ENCODE measurements around the gene DPPA2. TPM values are rescaled to one million over a fixed set of nuclear protein-coding genes. Genes with fewer than 3 reads are reported as not detected.

Gene DPPA2
- total RNA-seq, 4 donors from 2014 or later = not detected

DNA sequence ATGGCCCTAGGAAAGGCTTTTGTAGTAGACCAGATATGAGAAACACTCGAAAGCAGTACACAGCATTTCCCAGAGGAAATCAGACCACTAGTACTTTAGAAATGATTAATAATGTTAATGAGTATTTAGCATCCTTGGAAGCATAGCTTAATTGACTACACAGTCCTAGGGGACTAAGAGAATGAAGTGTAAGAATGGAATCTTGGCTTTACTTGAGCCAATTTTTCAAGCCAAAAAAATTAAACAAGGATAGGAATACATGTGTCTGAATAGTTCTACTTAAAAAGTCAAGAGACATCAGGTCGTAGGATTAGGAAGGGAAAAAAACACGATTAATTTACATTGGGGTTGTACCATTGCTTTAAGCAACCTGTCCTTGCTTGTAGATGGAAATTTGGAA lies 38.2 kb downstream of the DPPA2 start:
- no peak overlapping the region for H3K27ac ChIP-seq
- H3K9me3 ChIP-seq = no peaks in the 10 kb centered on the region
- intact Hi-C loops (cut with DNase I) = no loop called here
- WGBS, 2 donors = 58 to 64% methylated on average over 3 of the region's 3 CpGs
- DNase-seq = no peak
- no peaks in the 10 kb centered on the region for H3K4me1 ChIP-seq
- H3K27me3 ChIP-seq = no peaks in the 10 kb centered on the region
- H3K36me3 ChIP-seq = no peaks in the 10 kb centered on the region
- TF ChIP-seq, protein P1, sequence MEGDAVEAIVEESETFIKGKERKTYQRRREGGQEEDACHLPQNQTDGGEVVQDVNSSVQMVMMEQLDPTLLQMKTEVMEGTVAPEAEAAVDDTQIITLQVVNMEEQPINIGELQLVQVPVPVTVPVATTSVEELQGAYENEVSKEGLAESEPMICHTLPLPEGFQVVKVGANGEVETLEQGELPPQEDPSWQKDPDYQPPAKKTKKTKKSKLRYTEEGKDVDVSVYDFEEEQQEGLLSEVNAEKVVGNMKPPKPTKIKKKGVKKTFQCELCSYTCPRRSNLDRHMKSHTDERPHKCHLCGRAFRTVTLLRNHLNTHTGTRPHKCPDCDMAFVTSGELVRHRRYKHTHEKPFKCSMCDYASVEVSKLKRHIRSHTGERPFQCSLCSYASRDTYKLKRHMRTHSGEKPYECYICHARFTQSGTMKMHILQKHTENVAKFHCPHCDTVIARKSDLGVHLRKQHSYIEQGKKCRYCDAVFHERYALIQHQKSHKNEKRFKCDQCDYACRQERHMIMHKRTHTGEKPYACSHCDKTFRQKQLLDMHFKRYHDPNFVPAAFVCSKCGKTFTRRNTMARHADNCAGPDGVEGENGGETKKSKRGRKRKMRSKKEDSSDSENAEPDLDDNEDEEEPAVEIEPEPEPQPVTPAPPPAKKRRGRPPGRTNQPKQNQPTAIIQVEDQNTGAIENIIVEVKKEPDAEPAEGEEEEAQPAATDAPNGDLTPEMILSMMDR (IDR thresholded peaks at IDR 0.05) = no peak
- H3K4me3 ChIP-seq (replicated peaks in 1 of 3) = no peak overlapping the region

DNA sequence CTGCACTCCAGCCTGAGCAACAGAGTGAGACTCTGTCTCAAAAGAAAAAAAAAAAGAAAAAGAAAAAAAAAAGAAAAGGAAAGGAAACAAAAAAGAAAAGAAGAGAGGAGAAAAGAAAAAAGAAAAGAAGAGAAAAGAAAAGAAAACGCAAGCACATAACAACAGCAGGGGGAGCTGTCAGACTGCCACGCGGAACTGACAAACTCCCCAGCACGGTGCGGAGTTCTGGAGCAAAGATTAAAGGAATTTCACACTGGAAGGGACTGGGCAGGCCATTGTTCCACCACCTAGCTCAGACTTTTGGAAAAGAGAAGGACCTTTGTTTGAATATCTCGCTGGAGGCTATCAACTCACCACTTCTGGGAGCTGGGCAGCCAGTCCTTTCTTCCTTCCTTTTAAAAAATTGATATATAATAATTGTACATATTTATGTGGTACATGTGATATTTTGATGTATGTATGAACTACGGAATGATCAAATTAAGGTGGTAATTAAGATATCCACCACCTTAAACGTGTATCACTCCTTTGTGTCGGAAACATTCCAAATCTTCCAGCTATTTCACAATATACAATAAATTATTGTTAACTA lies 40.5 kb downstream of the DPPA2 start:
- DNase-seq = peak; percentile 21 to 48
- no peaks in the 10 kb centered on the region for H3K9me3 ChIP-seq
- no peaks in the 10 kb centered on the region for H3K4me1 ChIP-seq
- TF ChIP-seq, protein P1 (IDR thresholded peaks at IDR 0.05) = peak in 4 of 6 experiments; percentile 9 to 65 (median 58)
- TF ChIP-seq POLR2A (IDR thresholded peaks at IDR 0.05) = no peak
- no peak overlapping the region for H3K4me3 ChIP-seq (replicated peaks in 1 of 3)
- no peaks in the 10 kb centered on the region for H3K27me3 ChIP-seq
- intact Hi-C loops (cut with DNase I) = no loop called here
- H3K36me3 ChIP-seq = no peaks in the 10 kb centered on the region
- no peak overlapping the region for H3K27ac ChIP-seq
- 34% methylated on average over 9 of the region's 9 CpGs for WGBS, 2 donors

DNA sequence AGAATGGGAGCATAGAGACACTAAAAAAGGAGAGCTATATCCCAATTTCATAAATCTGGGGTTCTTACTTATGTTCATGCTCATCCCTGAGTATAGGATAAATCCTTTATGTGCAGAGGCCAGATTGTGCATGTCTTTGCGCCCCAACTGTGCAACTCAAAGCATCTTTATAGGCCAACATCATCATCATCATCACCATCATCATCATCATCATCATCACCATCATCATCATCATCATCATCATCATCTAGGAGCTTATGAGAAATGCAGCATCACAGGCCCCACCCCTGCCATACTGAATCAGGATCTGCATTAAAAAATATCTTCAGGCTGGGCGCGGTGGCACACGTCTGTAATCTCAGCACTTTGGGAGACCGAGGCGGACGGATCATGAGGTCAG lies 45.5 kb downstream of the DPPA2 start:
- WGBS, 2 donors = 92% methylated on average over 7 of the region's 7 CpGs
- Histone ChIP-seq H3K27ac (no peak overlapping the region), H3K4me1 (no peaks in the 10 kb centered on the region), H3K36me3 (no peaks in the 10 kb centered on the region), H3K27me3 (no peaks in the 10 kb centered on the region), H3K4me3 (replicated peaks in 1 of 3) (no peak overlapping the region), H3K9me3 (no peaks in the 10 kb centered on the region)
- TF ChIP-seq, protein P1 (IDR thresholded peaks at IDR 0.05) = no peak
- TF ChIP-seq POLR2A (IDR thresholded peaks at IDR 0.05) = no peak
- no peak for DNase-seq
- intact Hi-C loops (cut with DNase I) = no loop called here

DNA sequence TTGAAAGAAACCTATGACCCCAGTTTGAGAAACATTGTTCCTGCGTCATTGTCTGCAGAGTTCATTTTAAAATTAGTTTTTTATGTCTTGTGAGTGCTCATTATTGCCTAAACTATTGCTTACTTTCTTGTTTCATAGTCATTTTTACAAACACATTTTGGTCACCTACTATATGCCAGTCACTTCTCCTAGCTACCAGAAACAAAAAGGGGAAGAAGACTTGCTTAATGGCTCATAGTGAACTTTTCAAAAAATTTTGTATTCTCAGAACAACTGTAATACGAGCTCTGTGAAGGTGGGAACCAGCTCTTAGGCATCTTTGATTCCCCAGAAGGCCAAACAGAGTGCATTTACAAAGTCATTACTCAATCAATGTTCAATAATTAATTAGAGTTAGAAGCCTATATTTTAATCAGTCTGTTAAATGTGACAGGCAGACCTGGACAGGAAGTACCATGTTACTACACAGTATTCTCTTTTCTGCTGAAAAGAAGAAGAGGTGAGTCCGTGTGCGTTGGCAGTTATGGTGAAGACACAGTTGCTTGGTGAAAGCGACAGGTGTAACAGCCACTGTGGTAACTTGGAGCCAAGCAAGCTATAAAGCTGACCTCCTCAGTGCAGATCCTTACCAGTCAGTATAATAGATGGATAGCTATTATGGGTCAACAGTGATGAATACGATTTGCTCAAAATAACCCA lies 46.6 kb downstream of the DPPA2 start:
- intact Hi-C loops (cut with DNase I) = no loop called here
- H3K36me3 ChIP-seq = no peaks in the 10 kb centered on the region
- 92 to 94% methylated on average over 6 of the region's 6 CpGs for WGBS, 2 donors
- H3K4me1 ChIP-seq = no peaks in the 10 kb centered on the region
- TF ChIP-seq POLR2A (IDR thresholded peaks at IDR 0.05) = no peak
- TF ChIP-seq, protein P1 (IDR thresholded peaks at IDR 0.05) = no peak
- no peaks in the 10 kb centered on the region for H3K27me3 ChIP-seq
- H3K27ac ChIP-seq = no peak overlapping the region
- no peaks in the 10 kb centered on the region for H3K9me3 ChIP-seq
- no peak for DNase-seq
- no peak overlapping the region for H3K4me3 ChIP-seq (replicated peaks in 1 of 3)

DNA sequence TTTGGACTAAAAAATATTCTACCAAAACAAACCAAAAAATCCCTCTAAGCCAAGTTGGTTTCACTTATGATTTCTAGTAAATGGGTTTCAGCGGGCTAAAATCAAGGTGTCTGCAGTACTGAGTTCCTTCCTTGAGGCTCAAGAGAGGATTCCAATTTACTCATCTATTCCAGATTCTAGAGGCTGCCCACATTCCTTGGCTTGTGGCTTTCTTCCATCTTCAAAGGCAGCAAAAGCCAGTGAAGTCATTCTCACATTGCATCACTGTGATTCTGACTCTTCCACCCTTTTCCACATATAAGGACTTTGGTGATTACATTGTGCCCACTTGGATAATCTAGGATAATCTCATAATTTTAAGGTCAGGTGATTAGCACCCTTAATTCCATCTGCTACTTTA lies 48.1 kb downstream of the DPPA2 start:
- no peaks in the 10 kb centered on the region for H3K27me3 ChIP-seq
- intact Hi-C loops (cut with DNase I) = no loop called here
- H3K4me3 ChIP-seq (replicated peaks in 1 of 3) = no peak overlapping the region
- WGBS, 2 donors = 97 to 98% methylated on average over 1 of the region's 1 CpG
- no peak for DNase-seq
- no peaks in the 10 kb centered on the region for H3K4me1 ChIP-seq
- H3K9me3 ChIP-seq = no peaks in the 10 kb centered on the region
- no peak overlapping the region for H3K27ac ChIP-seq
- TF ChIP-seq, protein P1 (IDR thresholded peaks at IDR 0.05) = no peak
- TF ChIP-seq POLR2A (IDR thresholded peaks at IDR 0.05) = no peak
- no peaks in the 10 kb centered on the region for H3K36me3 ChIP-seq

All from thyroid gland (tissue), 4 donors.